ENCODE data around the gene NKG7.

DNA sequence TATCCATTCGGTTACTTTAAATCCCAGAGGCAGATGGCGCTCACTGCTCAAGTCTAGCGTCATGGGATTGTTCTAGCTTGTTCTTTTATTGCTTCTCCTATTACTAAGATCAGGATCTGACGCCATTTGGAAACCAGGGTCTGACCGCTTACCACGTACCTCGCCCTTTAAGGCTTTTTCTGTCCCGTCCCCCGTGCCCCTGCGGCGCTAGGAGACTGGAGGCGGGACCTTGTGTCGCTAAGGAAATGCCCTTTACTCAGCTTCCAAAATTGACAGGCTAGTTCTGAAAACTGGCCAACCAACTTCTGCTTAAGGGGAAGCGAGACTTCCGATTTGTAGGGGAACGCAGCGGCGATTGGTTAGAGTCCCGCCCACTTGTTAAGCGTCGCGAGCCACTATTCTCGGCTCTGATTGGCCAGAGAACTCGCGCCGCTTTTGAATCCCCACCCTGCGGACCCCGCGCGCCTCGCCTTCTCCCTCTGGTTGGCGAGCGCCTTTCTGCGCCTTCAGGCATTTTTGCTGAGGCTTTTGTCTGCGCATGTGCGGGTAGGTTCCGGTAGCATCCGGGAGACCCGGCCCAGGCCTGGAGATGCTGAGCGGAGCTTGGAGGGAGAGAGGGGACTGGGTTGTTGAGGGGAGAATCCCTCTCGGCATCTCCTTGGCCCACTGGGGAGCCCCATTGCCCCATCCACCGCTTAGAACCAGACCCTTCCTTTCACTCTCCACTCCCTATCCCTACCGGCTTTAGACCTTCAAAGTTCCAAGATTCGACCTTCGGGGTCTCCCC is 21.8 kb upstream of the NKG7 start:
- TF ChIP-seq, protein P1, sequence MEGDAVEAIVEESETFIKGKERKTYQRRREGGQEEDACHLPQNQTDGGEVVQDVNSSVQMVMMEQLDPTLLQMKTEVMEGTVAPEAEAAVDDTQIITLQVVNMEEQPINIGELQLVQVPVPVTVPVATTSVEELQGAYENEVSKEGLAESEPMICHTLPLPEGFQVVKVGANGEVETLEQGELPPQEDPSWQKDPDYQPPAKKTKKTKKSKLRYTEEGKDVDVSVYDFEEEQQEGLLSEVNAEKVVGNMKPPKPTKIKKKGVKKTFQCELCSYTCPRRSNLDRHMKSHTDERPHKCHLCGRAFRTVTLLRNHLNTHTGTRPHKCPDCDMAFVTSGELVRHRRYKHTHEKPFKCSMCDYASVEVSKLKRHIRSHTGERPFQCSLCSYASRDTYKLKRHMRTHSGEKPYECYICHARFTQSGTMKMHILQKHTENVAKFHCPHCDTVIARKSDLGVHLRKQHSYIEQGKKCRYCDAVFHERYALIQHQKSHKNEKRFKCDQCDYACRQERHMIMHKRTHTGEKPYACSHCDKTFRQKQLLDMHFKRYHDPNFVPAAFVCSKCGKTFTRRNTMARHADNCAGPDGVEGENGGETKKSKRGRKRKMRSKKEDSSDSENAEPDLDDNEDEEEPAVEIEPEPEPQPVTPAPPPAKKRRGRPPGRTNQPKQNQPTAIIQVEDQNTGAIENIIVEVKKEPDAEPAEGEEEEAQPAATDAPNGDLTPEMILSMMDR (IDR thresholded peaks at IDR 0.05): no peak
- TF ChIP-seq POLR2AphosphoS5 (IDR thresholded peaks at IDR 0.05) (peak; percentile 19 to 25 (median 23)), POLR2A (IDR thresholded peaks at IDR 0.05) (no peak)

Data from breast epithelium (tissue), 3 donors.